Caki2 (cell line): ENCODE measurements around the gene PRDX1. TPM values are rescaled to one million over a fixed set of nuclear protein-coding genes. Genes with fewer than 3 reads are reported as not detected.

Experiments used
- DNase-seq: peaks from one replicate; pipeline ENCODE4 v3.0.0-alpha.2; 2015; ENCODE audit warnings: low read depth
- in situ Hi-C: cut with HindIII; loops from 2 replicates; pipeline ENCODE4 v1.10.0; 2016; ENCODE audit warnings: low sequenced_read_pairs, low pct_unique_long_range_greater_than_20kb, mixed read lengths
- total RNA-seq: library from RNA; depleted of rRNA; stranded (reverse); fragments of >200 nt; shearing (Covaris generic); gene quantifications from 2 replicates; pipeline ENCODE4 v1.2.3, GENCODE V29; 2014; ENCODE audit warnings: low replicate concordance; rRNA removed

Gene PRDX1
- total RNA-seq: 3,864 and 4,011 TPM in 2 replicates

- DNase-seq: peak; percentile 99
- in situ Hi-C loops: no loop called here
Observed at GRCh38 chr1:45521413-45522323, at the start of gene PRDX1. Gene PRDX1 (minus strand): TSS chr1:45521884. CDS start chr1:45519043, 2,841 bp downstream.

- in situ Hi-C loops: no loop called here
- DNase-seq: no peak
Observed at GRCh38 chr1:45570631-45571030, 48.9 kb upstream of the PRDX1 start.

DNA sequence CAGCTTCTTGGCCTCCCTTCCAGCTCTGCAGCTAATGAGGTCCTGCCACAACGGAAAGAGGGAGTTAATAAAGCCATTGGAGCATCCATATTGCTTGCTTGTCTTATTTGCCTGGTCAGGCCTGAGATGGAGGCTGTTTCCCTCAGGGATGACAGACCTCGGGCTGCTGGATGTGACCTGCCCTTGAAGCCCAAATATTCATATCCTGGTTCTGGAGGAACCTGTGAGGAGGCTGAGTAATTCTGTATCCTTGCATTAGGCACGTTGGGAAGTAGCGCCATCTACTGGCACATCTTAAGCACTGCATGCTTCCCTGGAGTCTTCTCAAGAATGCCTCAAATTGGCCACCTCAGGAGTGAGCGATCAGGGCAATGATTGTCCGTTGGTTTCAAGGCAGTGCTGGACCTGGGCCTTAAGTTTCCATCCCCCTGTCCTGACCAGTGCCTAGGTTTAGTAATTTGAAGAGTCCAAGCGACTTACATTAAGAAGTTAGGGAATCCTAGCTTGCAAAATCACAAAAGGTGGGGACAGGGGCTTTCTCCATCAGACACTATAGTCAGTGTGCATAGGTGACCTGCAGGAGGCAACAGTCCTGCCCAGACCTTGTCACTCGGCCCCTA is 48.4 kb upstream of the PRDX1 start:
- in situ Hi-C loops: no loop called here
- peak; percentile 60 for DNase-seq

DNA sequence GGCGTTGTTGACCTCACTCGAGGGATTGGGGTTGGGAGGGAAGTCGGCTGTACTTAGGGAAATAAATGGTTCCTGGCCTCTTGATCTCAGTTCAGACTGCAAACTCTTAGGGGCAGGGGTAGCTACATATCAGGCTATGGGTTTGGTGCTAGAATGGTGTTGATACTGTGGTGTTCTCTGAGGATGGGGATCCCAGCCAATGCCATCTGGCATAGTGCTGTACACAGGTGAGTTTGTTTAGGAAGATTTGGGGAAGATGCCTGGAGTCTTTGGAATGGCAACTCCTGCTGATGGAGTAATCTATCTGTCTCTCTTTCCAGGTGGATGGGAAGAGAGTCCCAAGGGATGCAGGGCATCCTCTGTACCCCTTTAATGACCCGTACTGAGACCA is 47.9 kb upstream of the PRDX1 start:
- in situ Hi-C loops: no loop called here

DNA sequence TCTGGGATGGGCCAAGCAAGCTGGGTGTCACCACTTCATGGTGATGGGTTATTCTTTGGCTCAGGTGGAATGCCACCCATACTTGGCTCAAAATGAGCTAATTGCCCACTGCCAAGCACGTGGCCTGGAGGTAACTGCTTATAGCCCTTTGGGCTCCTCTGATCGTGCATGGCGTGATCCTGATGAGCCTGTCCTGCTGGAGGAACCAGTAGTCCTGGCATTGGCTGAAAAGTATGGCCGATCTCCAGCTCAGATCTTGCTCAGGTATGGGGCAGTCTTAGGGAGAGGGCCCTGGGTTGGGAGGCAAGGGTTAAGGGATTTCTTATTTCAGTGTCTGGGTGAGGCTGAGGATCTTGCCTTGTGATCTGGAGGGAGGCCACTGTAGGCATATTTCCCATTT is 46.7 kb upstream of the PRDX1 start:
- in situ Hi-C loops: no loop called here
- no peak for DNase-seq

More for the DNA sequence above, 47.9 kb upstream of the PRDX1 start:
- no peak for DNase-seq

DNA sequence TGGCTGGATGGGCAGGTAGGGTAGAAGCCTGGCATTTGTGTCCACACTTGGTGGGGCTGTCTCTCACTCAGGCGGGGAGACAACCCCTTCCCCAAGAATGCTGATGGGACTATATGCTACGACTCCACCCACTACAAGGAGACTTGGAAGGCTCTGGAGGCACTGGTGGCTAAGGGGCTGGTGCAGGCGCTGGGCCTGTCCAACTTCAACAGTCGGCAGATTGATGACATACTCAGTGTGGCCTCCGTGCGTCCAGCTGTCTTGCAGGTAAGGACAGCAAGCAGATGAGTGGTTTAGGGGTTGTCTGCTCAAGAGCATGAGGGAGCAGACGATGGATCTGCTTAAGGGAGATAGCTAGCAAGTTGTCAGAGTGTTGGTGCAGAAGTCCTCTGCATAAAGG is 46.2 kb upstream of the PRDX1 start:
- in situ Hi-C loops: no loop called here

GRCh38 chr1:45566722-45567121 is 45.0 kb upstream of the PRDX1 start:
- in situ Hi-C loops: no loop called here
- no peak for DNase-seq

More for the DNA sequence above, 46.2 kb upstream of the PRDX1 start:
- no peak for DNase-seq

GRCh38 chr1:45563843-45564242 is 42.2 kb upstream of the PRDX1 start:
- DNase-seq: no peak
- in situ Hi-C loops: no loop called here

DNA sequence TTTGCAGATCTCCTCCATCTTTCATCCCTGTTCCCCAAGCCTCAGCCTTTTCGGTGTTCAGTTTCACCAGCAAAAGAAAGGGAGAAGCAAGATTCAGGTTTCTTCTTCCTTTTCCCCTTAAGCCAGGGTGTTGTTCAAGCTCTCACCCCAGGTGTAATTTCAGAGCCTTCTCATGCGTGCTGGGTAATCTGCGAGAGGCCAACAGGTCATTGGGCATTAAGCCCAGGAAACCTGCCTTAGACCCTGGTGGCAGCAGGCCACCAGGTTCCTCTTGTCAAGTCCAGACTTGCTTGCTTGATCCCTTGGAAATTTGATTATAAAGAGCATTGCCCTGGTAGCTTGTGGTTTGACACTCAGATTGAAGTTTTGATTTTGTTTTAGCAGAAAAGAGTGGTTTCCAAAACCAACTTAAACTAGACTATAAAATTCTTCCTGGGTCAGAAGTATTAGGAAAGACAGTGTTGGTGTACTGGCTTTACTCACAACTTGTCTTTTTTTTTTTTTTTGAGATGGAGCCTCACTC is 35.8 kb upstream of the PRDX1 start:
- peak; percentile 51 for DNase-seq
- in situ Hi-C loops: no loop called here

DNA sequence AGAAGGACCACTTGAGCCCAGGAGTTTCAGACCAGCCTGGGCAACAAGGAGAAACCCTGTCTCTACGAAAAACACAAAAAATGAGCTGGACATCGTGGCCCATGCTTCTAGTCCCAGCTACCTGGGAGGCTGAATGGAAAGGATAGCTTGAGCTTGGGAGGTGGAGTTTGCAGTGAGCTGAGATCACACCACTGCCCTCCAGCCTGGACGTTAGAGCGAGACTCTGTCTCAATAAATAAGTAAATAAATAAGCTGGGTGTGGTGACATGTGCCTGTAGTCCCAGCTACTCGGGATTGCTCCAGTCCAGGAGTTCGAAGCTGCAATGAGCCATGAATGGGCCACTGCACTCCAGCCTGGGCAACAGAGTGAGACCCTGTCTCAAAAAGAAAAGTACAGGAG is 32.5 kb upstream of the PRDX1 start:
- in situ Hi-C loops: no loop called here
- DNase-seq: no peak

DNA sequence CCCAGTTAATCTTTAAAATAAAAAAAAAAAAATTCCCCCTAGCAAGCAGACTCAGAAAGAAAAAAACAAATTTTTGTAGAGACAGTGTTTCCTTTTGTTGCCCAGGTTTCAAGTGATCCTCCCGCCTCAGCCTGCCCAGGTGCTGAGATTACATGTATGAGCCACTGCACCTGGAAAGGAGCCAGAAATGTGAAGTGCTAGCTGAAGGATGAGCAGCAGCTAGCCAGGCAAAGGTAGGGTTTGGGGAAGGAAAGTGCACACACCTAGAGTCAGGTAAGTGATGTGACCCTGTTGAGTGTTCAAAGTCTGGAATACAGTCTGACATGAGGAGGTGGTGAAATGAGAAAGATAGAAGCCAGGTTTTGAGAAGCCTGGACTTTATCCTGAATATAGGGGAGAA is 30.6 kb upstream of the PRDX1 start:
- no peak for DNase-seq
- in situ Hi-C loops: no loop called here

GRCh38 chr1:45551684-45552083 is 30.0 kb upstream of the PRDX1 start:
- in situ Hi-C loops: no loop called here

DNA sequence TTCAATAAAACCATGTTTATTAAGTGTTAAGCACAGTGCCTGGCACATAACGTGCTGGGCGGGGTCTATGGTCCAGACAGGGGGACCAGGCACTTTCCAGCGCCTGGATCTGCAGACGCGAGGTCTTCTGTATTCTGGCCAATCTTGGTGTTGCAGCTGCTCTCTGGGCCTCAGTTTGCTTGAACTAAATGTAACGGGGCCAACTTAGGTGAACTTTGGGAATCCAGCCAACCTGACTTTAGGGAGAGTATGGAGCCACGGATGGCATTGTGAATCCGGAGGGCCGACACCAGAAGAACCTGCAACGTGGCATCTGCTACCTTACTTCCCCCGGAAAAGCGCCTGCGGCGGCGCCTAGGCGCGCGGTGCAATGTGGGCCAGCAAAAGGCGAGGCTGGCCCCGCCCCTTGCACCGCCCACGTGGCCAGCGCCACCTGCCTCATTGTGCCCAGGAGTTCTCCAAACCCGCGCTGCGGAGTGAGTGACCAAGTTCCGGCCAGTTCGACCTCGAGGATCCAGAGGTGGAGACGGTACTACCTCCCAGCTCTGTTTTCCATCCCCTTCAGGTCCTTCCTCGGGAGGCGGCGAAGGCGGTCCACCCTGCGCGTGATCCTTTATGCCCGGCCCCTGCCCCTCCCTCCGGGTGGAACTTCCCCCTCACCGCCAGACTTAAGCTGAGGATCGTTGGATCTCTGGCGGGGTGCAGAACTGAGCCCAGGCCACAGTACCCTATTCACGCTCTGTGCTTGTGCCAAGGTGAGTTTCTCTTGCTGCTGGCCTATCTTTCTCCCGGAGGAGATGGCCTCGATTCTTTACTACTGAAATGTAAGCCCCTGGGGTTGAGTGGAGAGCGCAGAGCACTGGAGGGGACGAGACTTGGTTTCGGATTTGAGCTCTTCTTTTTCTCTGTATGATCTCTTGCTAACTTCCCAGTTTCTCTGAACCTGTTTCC is 29.0 kb upstream of the PRDX1 start, which contains the start of gene AKR1A1:
AKR1A1 (plus strand) TSS at position 426 of the 951 bp plus-strand sequence. CDS start 10,969 bp downstream, outside the sequence.
- peak; percentile 95 for DNase-seq
- in situ Hi-C loops: no loop called here

More at GRCh38 chr1:45551684-45552083, 30.0 kb upstream of the PRDX1 start:
- DNase-seq: no peak

GRCh38 chr1:45545553-45546310 is 24.0 kb upstream of the PRDX1 start:
- in situ Hi-C loops: no loop called here
- no peak for DNase-seq

- in situ Hi-C loops: no loop called here
- no peak for DNase-seq
Observed at GRCh38 chr1:45545019-45545493, 23.4 kb upstream of the PRDX1 start.

GRCh38 chr1:45544530-45544929 is 22.8 kb upstream of the PRDX1 start:
- in situ Hi-C loops: no loop called here
- DNase-seq: no peak
